Stimulated activated CD4-positive, alpha-beta T cell treated with anti-CD3 and anti-CD28 coated beads, Interleukin-12 subunit alpha, Interleukin-12 subunit beta, amount 100 ng/mL, for 4 hours (primary cell): ENCODE measurements around the gene PNPLA5.
"Not testable (repeated sequence)": the region's sequence is repeated elsewhere in the genome, so short reads cannot be mapped to it uniquely, and the experiment has no call there.

ENCODE experiments used
- DNase-seq: peaks from one replicate; pipeline ENCODE4 v3.0.0-alpha.2; 2020

The PNPLA5 gene

DNA sequence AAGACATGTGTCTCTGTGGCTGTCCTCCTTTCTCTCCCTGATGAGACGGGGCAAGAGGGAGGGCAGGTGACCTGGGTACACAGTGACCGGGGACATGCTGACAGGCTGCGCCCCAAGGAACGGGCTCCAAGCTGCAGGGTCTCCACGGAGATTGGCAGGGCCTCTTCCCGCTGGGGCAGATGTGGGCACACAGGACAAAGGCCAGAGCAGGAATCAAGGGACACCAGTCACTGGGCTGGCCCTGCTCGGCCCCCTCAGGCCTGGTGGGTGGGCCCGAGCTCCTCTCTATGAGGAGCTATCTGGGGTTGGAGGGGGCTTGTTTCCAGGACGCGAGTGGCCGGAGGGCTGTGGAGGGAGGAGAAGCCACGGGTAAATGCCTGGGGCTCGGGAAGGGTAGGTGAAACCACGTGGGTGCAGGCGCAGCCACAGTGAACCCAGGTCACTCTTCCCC lies 11.2 kb downstream of the PNPLA5 start:
- DNase-seq: no peak

DNA sequence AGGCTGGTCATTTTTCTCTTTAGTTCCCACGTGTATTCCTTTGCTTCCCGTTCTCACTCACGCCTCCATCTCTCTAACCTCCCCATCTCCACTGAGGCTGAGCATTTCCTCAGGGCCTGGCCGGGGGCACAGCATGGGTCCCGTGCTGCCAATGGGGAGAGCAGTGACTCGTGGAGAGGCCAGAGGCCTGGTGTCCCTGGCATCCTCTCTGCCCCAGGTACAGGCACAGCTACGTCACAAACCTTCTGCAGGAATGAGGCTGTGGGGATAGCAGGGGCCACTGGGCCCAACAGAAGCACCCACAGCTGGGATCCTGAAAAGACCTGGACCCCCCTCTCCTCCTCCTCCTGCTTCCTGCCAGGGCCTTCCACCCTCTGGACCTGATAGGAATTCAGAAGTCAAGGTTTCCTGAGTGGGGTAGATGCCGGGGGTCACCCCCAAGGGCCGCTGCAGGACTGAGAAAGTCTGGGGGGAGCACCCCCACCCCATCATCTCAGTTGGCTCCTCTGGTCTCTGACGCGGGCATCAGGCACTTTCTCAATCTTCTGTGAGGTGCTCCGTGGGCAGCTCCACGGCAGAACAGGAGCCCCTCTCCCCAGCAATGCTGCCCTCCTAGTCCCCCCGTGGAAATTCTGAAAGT lies 11.8 kb downstream of the PNPLA5 start:
- DNase-seq: no peak

DNA sequence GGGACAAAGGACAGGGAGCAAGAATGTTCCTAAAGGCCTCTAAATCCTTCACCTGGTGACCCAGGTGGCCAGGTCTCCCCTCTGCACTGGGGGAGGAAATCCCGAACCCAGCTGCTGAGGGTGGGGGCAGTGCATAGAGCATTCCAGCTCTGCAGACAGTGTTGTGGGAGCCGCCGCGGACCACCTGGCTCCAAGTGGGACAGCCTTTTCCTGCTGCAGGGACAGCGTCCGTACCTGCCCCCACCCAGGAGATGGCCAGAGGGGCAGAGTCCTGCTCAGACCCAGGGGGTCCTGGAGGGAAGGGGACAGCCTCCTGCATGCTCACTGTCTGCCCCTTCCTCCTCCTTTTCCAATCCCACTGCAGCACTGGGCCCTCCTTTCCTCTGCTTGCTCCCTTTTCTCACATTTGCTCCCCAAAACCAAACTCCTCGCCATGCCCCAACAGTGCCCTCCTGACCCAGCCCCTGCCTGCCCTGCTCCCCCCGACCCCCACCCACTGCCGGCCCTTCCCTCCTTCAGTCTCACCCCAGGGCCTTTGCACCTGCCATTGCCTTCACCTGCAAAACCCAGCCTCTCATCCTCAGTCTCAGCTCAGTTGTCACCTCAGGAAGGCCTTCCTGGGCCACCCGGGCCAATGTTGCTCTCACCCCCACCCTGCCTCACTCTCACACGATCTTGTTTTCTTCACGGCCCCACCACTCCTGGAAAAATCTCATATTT lies 12.8 kb downstream of the PNPLA5 start:
- no peak for DNase-seq

DNA sequence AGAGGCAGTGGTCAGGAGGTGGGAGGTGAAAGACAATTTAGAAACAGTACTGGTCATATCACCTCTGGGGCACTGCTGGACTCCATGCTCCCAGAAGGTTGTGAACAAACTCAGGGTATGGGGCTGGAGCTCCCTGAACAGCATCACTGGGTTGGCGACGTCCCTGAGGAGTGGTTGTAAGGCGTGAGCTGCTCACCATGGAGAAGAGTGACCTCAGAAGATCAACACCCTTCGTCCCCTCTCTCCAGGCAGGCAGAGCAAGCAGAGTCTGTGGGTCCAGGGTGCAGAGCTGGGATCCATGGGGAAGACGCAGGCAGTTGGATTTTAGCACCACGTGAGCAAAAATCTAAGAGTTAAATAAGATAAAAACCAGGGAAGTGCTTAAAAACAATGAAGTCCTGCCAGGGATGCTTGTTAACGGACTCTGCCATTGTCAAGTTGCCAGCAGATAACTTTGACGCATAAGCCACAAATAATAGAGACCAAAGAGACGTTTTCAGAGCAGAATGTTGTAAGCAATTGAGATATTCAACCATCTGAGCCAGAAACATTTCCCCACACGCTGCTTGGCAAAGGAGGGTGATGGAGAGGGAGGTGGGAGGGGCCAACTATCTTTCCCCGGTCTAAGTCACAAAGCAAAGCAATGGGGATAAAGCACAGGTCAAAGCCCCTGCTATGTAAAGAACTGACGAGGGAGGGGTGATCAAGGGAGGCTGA lies 13.6 kb downstream of the PNPLA5 start:
- DNase-seq: no peak

DNA sequence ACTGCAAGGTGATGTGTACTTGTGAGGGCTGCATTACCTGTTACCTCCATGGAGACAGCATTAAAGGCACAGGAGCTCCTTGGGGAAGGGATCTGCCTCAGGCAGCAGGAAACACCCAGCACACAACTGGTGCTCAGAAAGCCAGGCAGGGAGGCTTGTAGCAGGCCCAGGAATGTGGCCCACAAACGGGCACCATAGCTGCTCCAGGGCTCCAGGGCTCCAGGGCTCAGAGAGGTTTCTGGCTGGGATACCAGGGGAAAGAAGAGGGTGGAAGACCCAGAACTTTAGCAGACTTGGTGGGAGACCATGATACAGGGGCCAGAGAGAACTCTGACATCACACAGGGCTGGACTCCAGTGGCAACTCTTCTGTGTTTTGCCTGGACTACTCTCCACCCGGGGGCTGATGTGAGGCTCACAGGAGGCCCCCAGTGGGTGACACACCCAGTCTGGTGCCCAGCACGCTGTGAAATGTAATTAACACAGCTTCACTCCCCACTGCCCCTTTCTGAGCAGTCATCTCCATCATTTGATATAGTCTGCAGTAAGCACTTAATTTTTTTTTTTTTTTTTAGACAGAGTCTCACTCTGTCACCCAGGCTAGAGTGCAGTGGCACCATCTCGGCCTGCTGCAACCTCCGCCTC lies 14.8 kb downstream of the PNPLA5 start:
- DNase-seq: no peak

DNA sequence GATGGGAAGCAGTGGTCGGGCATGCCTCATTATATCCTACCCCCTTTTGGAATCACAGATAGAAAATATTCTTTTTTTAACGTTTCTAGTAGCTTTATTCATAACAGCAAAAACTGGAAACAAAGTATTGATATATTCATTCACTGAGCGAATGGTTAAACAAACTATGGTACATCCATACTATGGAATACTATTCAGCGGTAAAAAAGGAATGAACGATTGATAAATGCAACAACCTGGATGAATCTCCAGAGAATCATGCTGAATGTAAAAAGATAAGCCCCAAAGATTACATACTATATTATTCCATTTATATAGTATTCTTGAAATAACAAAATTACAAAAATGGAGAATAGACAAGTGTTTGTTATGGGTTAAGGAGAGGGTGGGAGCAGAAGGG lies 22.0 kb downstream of the PNPLA5 start:
- DNase-seq: no peak

DNA sequence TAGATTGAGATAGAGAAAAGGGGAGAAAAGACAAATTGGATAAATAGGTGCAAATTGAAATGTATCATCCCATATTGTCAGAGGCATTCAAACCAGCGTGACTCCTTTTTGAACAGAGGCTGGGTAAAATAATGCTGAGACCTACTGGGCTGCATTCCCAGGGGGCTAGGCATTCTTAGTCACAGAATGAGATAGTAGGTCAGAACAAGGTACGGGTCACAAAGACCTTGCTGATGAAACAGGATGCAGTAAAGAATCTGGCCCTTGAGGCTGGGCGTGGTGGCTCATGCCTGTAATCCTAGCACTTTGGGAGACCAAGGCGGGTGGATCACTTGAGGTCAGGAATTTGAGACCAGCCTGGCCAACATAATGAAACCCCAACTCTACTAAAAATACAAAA lies 22.8 kb downstream of the PNPLA5 start:
- DNase-seq: not testable (repeated sequence)

DNA sequence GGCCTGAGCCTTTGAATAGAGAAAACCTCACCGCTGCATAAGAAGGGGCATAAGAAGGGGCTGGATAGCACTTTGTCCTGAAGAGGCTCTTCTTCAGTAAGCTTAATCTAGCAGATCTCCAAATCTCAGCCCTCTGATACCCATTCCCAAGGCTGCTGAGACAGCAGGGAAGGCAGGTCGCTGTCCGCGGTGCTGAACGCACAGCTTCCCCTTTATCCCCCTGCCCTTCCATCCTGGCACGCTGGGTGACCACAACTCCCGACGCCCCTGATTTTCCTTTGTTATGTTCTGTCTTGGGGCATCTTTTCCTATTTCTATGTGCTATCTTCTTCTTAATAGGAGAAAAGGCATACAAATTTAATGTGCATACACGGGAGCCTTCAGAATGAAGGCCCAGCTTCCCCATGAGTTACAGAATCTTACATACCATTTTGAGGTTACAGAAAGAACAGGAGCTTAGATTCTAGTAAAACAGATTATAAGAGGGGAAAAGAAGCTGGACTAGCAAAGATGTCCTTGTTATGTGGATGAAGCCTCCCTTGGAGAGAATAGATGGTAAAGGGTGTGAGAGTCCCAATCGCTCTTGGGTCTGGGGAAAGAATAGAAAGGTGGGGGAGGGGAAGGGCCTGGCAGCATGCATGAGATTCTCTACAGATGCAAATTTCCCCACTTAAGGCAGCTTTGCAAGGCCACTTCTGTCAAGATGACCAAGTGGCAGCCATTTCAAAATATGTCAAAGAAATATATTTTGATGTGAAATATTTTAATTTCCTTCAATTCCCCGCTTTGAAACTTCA lies 23.8 kb downstream of the PNPLA5 start:
- DNase-seq: peak; percentile 25

DNA sequence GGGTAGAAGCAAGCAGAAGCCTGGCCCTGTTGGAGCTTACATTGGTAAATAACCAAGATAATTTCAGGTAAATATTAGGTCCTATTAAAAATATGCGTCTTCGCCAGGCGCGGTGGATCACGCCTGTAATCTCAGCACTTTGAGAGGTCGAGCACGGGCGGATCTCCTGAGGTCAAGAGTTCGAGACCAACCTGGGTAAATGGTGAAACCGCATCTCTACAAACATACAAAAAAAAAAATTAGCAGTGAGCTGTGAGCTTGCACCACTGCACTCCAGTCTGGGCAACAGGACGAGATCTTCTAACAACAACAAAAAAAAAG lies 29.0 kb downstream of the PNPLA5 start:
- DNase-seq: no peak

DNA sequence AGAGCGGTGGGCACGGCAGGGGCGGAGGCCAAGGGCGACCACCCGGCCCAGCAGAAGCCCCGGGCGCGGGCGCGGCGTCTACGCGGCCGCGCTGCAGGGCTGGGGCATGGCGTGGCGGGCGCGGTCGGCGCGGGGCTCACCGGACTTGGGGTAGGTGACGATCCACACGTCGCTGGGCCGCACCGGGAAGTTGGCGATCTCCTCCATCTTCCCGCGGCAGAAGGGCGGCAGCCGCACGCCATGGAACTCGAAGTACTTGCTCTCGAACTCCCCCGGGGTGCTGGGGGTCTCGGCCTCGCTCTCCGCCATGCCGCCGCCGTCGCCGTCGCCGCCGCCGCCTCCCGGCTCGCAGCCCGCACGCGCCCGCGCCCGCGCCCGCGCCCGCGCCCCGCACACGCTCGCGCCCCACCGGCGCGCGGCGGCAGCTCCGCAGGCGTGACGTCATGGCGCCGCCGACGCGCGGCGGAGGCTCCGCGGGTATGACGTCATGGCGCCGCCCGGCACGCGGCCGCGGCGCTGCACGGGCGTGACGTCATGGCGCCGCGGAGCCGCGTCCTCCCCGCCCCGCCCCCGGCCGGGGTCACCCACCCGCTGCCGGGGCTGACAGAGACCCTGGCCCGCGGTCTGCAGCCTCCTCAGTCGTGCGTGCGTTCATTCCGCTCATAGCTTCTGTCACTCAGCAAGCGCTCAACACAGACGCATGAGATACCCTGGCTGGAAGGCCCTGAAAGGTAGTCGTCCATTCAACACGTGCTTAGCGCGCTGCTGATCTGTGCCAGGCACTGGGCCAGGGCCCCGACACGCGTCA lies 29.5 kb downstream of the PNPLA5 start, which contains the start of gene SULT4A1:
TSS of gene SULT4A1 (minus strand) at position 440 of the 808 bp plus-strand sequence. CDS start at position 309, 131 bp downstream.
- no peak for DNase-seq

DNA sequence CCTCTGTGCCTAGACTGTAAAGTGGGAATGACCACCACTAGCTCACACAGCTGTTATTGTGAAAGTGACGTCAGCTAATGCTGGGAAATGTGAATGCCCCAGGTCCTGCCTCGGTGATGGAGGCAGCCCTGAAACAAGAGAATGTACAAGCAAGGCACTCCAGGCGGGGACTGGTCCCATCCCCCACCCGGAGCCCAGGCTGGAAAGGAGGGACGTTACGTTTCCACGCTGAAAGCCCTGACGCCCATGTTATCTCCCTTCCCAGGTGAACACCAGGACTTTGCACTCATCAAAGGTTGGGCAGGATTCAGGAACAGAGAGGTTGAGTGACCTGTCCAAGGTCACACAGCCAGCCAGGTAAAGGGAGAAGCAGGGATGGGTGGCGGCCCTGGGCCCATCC lies 30.3 kb downstream of the PNPLA5 start:
- DNase-seq: no peak

DNA sequence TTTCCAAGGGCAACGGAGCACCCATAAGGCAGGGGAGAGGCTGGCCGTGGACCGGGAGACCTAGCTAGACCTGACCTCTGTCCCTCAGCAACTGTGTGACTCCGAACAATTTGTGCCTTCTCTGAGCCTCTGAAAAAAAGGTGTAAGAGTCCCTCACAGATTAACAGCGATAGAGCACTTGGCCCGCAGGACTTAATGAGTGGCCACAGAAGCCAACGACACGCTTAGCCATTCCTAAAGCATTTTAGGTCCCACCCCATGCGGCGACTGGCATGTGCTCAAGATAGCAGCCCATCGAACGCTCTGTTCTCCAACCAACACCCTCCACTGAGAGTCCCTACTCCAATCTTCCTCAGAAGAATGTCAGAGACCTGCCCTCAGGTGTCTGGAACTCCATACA lies 31.0 kb downstream of the PNPLA5 start:
- no peak for DNase-seq

DNA sequence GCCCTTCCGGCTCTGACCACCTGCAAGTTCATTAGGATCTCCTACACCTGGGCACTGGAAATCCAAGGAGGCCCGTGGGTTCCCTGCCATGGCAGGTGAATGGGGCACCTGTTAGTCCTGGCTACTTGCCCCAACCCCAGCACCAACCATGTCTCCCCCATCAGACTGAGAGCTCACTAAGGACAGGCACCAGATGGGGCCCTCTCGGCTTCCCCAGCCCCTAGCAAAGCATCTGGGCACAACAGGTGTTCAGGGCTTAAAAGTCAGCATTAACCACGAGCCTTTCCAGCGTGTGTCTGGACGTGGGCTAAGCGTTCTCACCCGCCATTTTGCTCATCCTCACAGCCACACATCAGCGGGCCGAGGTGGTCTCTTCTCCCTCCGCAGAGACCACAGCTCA lies 31.7 kb downstream of the PNPLA5 start:
- no peak for DNase-seq

DNA sequence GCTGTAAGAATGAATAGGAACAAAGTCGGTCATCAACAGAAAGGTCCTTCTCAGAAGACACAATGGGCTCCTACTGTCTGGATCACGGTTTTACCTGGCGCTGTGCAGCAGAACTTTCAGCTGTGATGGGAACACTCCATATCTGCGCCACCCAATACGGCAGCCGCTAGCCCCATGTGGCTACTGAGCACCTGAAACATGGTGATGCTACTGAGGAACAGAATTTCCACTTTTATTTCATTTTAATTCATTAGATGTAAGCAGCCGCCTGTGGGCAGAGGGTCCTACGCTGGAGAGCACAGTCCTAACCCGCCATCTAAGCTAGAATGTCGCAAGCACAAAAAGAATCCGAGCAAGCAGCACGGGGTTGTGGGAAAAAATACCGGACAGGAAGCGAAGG lies 32.2 kb downstream of the PNPLA5 start:
- DNase-seq: no peak

DNA sequence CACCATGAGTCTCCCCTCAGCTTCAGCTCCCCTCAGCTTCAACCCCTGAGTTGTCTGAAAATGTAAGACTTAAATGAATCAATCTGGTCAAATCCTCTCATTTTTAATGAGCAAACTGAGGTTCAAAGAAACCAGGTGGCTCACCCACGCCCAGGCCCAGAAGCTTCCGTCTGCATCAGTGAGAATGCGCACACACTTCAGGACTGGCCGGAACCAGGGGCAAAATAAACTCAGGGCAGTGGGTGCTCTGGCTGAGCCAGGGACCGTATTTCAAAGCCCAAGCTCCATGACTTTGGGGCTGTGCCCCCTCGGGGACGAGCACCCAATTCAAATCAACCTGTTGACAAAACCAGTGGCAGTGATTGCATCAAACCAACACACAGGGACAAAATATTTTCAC lies 32.6 kb downstream of the PNPLA5 start:
- no peak for DNase-seq

DNA sequence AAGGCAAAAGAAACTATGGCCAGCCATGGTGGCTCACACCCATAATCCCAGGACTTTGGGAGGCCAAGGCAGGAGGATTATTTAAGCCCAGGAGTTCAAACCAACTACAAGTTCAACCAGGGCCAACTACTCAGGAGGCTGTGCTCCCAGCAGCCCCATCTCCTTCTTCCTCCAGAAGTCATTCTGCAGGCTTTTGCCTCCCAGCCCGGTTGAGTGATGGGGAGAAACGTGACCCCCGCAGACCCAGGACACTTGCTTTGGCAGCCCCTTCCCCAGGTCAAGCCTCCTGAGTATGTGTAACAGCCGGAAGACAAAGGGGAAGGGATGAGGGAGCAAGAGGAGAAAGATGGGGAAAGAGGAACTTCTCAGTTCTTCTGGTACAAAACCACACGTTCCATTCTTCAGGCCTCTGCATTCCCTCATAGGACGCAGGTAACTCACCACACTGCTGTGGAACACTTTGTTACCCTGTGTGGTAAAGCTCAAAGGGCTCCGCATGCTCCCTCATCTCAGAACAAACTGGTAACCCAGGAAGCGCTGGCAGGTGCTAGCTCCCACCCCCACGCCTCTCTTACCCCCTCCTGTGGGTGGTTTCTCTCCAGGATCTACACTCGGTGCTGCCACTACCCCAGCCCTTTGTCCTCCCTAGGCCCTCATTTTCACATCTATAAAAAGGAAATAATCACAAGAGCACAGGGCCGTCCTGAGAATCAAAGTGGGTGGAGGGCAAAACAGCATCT lies 33.5 kb downstream of the PNPLA5 start:
- no peak for DNase-seq

DNA sequence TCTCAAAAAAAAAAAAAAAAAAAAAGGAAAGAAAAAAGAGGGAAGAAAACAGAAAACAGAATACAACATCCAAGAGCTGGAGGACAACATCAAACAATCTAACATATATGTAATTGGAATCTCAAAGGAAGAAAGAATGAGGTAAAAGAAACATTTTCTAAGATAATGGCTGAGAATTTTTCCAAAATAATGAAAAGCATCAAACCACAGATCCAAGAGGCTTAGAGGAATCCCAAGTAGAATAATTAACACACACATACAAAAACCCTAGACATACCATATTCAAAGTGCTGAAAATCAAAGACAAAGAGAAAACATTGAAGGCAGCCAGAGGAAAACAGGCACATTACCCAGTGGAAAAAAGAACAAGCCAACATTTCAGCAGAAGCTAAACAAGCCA lies 34.4 kb downstream of the PNPLA5 start:
- DNase-seq: no peak

DNA sequence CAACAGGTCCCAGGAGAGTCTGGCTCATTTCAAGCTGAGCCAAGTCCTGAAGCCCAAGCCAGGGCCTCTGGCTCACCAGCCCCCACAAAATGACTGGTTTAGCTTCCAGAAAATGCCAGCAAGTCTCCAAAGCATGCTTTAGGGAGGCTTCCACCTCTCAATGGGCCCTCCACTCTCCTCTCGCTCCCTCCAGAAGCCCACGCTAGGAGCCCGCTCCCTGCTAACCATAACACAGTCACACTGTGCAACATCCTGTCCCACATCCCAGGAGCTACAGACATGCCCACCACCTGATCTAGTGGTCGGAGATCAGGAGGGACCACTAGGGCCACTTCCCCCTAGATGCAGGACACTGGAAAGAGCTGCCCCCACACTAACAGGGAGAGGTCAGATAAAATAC lies 36.4 kb downstream of the PNPLA5 start:
- no peak for DNase-seq

DNA sequence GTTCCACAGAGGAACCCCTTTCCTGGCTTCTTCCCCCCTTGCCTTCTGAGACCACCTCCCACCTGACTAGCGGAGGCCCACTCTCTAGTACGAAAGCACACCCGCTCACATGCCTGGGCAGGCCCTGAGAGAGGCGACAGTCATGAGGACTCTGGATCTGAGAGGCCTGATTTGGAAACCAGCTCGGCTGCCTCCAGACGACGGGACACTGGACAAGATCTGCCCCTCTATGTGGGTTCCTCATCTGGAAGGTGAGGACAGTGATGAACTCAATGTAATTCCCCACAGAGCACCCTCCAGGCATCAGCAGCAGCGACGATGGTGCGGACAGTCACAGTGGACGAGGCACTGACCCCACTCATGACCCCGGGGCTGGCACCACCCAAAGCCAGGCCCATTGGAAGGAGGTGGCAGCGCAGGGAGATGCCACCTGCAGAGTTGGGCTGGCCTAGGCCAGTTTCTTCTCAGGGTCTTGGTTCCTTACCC lies 37.0 kb downstream of the PNPLA5 start:
- no peak for DNase-seq

DNA sequence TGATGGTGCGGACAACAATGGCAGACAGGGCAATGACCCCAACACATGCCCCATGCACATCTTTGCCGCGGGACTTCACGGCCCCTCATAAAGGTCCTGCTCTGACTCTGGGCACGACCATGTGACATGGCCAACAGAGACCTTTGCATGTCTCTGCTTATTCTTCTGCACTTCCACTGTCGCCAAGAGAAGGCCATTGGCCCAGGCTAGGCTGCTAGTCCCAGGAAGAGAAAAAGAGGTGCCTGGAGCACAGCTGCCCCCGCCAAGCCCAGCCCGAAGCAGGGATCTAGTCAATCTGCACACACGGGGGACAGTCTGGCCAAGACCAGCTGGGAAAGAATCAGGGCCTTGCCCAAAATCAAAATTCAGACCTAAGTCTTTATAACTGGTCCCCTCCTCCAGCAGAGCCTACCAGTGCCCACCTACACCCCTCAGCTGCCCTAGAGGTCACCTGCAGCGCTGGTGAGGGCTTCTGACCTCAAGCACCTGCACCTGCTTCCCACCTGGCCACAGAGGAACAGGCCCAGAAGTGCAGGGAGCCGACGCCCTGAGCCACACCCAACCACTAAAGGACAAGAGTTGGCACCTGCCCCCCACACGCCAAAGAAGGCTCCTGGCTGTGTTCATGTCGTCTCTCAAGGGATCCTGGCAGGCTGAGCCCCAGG lies 37.6 kb downstream of the PNPLA5 start:
- no peak for DNase-seq
